Adrenal gland (tissue), 5 donors: ENCODE measurements around the gene ZNF664.

ENCODE experiments used
- POLR2A ChIP-seq, 2 donors: fragments of 450-650 bp; IDR thresholded peaks; one replicate each; pipeline ENCODE4 v1.6.1; 2017; ENCODE audit warnings: antibody characterized with exemption in 2 of 2, mild to moderate bottlenecking in 2 of 2, moderate library complexity in 1 of 2
- TF ChIP-seq, protein P1 (sequence below), 6 experiments: fragments of 450-650 bp in 4 of 6; fragments of 200-600 bp in 2 of 6; sonication (generic) in 1 of 6; IDR thresholded peaks; 1 replicate in 5 of 6; 2 replicates in 1 of 6; pipeline versions ENCODE4 v1.5.1 to v1.8.0; 2016 to 2021; ENCODE audit warnings: antibody characterized with exemption in 6 of 6, mild to moderate bottlenecking in 2 of 6, moderate library complexity in 1 of 6
- donor health status: DM: no; HTN: no; CAD: no.

DNA sequence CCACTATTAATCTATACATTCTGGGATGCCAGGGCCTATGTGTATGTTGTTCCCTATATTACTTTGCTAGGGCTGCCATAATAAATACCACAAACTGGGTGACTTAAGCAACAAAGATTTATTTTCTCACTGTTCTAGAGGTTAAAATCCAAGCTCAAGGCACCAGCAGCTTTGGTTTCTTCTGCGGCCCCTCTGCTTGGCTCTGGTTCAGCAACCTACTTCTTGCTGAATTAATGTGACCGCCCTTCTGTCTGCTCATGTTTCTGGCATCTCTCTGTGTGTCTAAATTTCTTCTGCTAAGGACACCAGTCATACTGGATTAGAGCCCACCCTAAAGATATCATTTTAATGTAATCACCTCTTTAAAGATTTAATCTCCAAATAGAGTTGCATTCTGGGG, 84.7 kb downstream of the ZNF664 start:
- TF ChIP-seq POLR2A (IDR thresholded peaks at IDR 0.05) = no peak
- TF ChIP-seq, protein P1, sequence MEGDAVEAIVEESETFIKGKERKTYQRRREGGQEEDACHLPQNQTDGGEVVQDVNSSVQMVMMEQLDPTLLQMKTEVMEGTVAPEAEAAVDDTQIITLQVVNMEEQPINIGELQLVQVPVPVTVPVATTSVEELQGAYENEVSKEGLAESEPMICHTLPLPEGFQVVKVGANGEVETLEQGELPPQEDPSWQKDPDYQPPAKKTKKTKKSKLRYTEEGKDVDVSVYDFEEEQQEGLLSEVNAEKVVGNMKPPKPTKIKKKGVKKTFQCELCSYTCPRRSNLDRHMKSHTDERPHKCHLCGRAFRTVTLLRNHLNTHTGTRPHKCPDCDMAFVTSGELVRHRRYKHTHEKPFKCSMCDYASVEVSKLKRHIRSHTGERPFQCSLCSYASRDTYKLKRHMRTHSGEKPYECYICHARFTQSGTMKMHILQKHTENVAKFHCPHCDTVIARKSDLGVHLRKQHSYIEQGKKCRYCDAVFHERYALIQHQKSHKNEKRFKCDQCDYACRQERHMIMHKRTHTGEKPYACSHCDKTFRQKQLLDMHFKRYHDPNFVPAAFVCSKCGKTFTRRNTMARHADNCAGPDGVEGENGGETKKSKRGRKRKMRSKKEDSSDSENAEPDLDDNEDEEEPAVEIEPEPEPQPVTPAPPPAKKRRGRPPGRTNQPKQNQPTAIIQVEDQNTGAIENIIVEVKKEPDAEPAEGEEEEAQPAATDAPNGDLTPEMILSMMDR (IDR thresholded peaks at IDR 0.05) = no peak
